CD14-positive monocyte (primary cell): ENCODE measurements around the gene CNPY1. TPM values are rescaled to one million over a fixed set of nuclear protein-coding genes. Genes with fewer than 3 reads are reported as not detected.
A peak's percentile ranks its signal among the peaks of the same experiment; 100 is the strongest.

Experiments
- DNase-seq, 3 donors: peaks; one replicate each; pipeline ENCODE4 v3.0.0-alpha.2; 2011 to 2022
- H2AFZ ChIP-seq: 2 replicates; pipeline ENCODE4 v1.6.0; 2012; ENCODE audit warnings: mild to moderate bottlenecking, low read depth, low read length, inconsistent platforms; ENCODE audit not compliant: insufficient read depth, poor library complexity, severe bottlenecking
- H3K27ac ChIP-seq, 2 donors: 1 replicate in 1 of 2; 2 replicates in 1 of 2; pipeline ENCODE4 v1.5.1; 2012 to 2013; ENCODE audit warnings: low read length in 2 of 2, control low read depth in 1 of 2, inconsistent platforms in 1 of 2, low read depth in 1 of 2, mild to moderate bottlenecking in 1 of 2
- H3K27me3 ChIP-seq, 2 donors: one replicate each; pipeline versions ENCODE4 v1.6.0 to v1.6.1; 2011 to 2013; ENCODE audit warnings: low read length in 2 of 2; ENCODE audit not compliant: control insufficient read depth in 2 of 2, insufficient read depth in 2 of 2
- H3K36me3 ChIP-seq, 2 donors: replicated peaks in 1 of 2; 1 replicate in 1 of 2; 2 replicates in 1 of 2; pipeline versions ENCODE4 v1.5.1 to v1.6.1; 2012 to 2013; ENCODE audit warnings: low read length in 2 of 2, control low read depth in 1 of 2, inconsistent platforms in 1 of 2, mild to moderate bottlenecking in 1 of 2; ENCODE audit not compliant: insufficient read depth in 2 of 2, control insufficient read depth in 1 of 2
- H3K4me1 ChIP-seq, 2 donors: 1 replicate in 1 of 2; 2 replicates in 1 of 2; pipeline versions ENCODE4 v1.5.1 to v1.6.1; 2012 to 2013; ENCODE audit warnings: low read length in 2 of 2, control low read depth in 1 of 2, inconsistent platforms in 1 of 2, mild to moderate bottlenecking in 1 of 2, moderate library complexity in 1 of 2; ENCODE audit not compliant: insufficient read depth in 2 of 2, control insufficient read depth in 1 of 2
- H3K4me2 ChIP-seq: replicated peaks from 2 replicates; pipeline ENCODE3; 2012; ENCODE audit warnings: low read length, moderate library complexity, mild to moderate bottlenecking; ENCODE audit not compliant: poor library complexity, severe bottlenecking; ENCODE audit errors: extremely low read depth
- H3K4me3 ChIP-seq, 3 experiments: fragments of 200-600 bp in 1 of 3; sonication (generic) in 1 of 3; replicated peaks in 1 of 3; 1 replicate in 2 of 3; 2 replicates in 1 of 3; pipeline ENCODE4 v1.5.1; 2011 to 2013; ENCODE audit warnings: low read length in 3 of 3, mild to moderate bottlenecking in 3 of 3, control low read depth in 2 of 3, low read depth in 2 of 3, inconsistent platforms in 1 of 3, moderate library complexity in 1 of 3
- H3K79me2 ChIP-seq: 2 replicates; pipeline ENCODE4 v1.6.0; 2012; ENCODE audit warnings: mild to moderate bottlenecking, control low read depth, inconsistent platforms, low read length, moderate library complexity; ENCODE audit not compliant: insufficient read depth
- H3K9ac ChIP-seq: 2 replicates; pipeline ENCODE4 v1.6.0; 2017; ENCODE audit warnings: low read length, mild to moderate bottlenecking; ENCODE audit not compliant: insufficient read depth, poor library complexity, severe bottlenecking
- H3K9me3 ChIP-seq, 2 donors: replicated peaks in 1 of 2; 1 replicate in 1 of 2; 2 replicates in 1 of 2; pipeline versions ENCODE4 v1.5.1 to v1.6.1; 2012 to 2013; ENCODE audit warnings: low read length in 2 of 2, control low read depth in 1 of 2; ENCODE audit not compliant: control insufficient read depth in 1 of 2, insufficient read depth in 1 of 2
- H4K20me1 ChIP-seq: 2 replicates; pipeline ENCODE4 v1.6.0; 2012; ENCODE audit warnings: mild to moderate bottlenecking, low read length, control low read depth, moderate library complexity; ENCODE audit not compliant: insufficient read depth
- H3K27ac Mint-ChIP-seq, 7 donors: one replicate each; pipeline ENCODE4 v1.8.0; 2020; ENCODE audit warnings: mild to moderate bottlenecking in 7 of 7, mixed read lengths in 7 of 7, moderate library complexity in 6 of 7, inconsistent platforms in 2 of 7
- H3K27me3 Mint-ChIP-seq, 3 donors: one replicate each; pipeline ENCODE4 v1.8.0; 2021 to 2022; ENCODE audit warnings: low read depth in 3 of 3, mild to moderate bottlenecking in 3 of 3, mixed read lengths in 3 of 3, moderate library complexity in 3 of 3, inconsistent platforms in 1 of 3
- H3K36me3 Mint-ChIP-seq, 2 donors: one replicate each; pipeline ENCODE4 v1.8.0; 2020; ENCODE audit warnings: mixed read lengths in 2 of 2, inconsistent platforms in 1 of 2, mild to moderate bottlenecking in 1 of 2
- H3K4me1 Mint-ChIP-seq: one replicate; pipeline ENCODE4 v1.8.0; 2020; ENCODE audit warnings: mild to moderate bottlenecking, mixed read lengths
- H3K4me3 Mint-ChIP-seq, 2 donors: one replicate each; pipeline ENCODE4 v1.8.0; 2020; ENCODE audit warnings: mild to moderate bottlenecking in 2 of 2, mixed read lengths in 2 of 2, moderate library complexity in 1 of 2
- H3K9me3 Mint-ChIP-seq, 7 donors: one replicate each; pipeline ENCODE4 v1.8.0; 2020 to 2022; ENCODE audit warnings: mixed read lengths in 7 of 7, mild to moderate bottlenecking in 6 of 7, moderate library complexity in 6 of 7, inconsistent platforms in 2 of 7
- whole genome bisulfite sequencing: methylation state at CpG from one replicate; pipeline ENCODE4 v1.1.5; 2013; ENCODE audit warnings: missing lambda C conversion rate; ENCODE audit not compliant: insufficient coverage; 5-methylcytosine and 5-hydroxymethylcytosine counted together
- intact Hi-C, 2 donors: fragments of 100-400 bp; cut with micrococcal nuclease; formaldehyde crosslinking; loops; one replicate each; pipeline versions ENCODE4 v1.15.0 to v1.15.1; 2023
- polyA plus RNA-seq, 3 donors: library from polyadenylated mRNA; depleted of rRNA in 1 of 3; unstranded in 2 of 3; stranded (reverse) in 1 of 3; fragments of 300-500 nt in 2 of 3; fragments of >200 nt in 1 of 3; fragmentation: Illumina TruSeq in 2 of 3; gene quantifications; 1 replicate in 2 of 3; 2 replicates in 1 of 3; pipeline ENCODE4 v1.2.3, GENCODE V29; 2012 to 2021
- TF ChIP-seq, protein P1 (sequence below): fragments of 200-600 bp; IDR thresholded peaks from one replicate; pipeline ENCODE4 v1.8.0; 2022; ENCODE audit warnings: antibody characterized with exemption, mild to moderate bottlenecking

CNPY1 gene
- polyA plus RNA-seq, 3 donors, result not detected

GRCh38 chr7:155555116-155555695, 8.8 kb upstream of the CNPY1 start:
- Histone ChIP-seq H2AFZ (no peak overlapping the region), H4K20me1 (no peaks in the 10 kb centered on the region), H3K9ac (no peak overlapping the region), H3K4me1 (peaks cover 15 to 19% of the 10 kb centered on the region in 2 donors), H3K36me3 (no peaks in the 10 kb centered on the region), H3K9me3 (no peaks in the 10 kb centered on the region), H3K27me3 (no peaks in the 10 kb centered on the region), H3K4me3 (no peak overlapping the region), H3K4me2 (no peak overlapping the region), H3K79me2 (no peaks in the 10 kb centered on the region), H3K27ac (no peak overlapping the region)
- peak overlapping the region in 1 of 7 donors; percentile 46 for H3K27ac Mint-ChIP-seq
- H3K27me3 Mint-ChIP-seq, result peaks cover 0 to 8% (median 5%) of the 10 kb centered on the region in 3 donors
- H3K4me1 Mint-ChIP-seq, result peaks cover 17% of the 10 kb centered on the region
- peaks cover 2 to 14% (median 6%) of the 10 kb centered on the region in 7 donors for H3K9me3 Mint-ChIP-seq
- peaks cover 0 to 2% of the 10 kb centered on the region in 2 donors for H3K36me3 Mint-ChIP-seq
- no peak for DNase-seq
- intact Hi-C loops, result no loop called here
- H3K4me3 Mint-ChIP-seq, result no peak overlapping the region
- 94% methylated on average over 24 of the region's 33 CpGs for WGBS
- TF ChIP-seq, protein P1, sequence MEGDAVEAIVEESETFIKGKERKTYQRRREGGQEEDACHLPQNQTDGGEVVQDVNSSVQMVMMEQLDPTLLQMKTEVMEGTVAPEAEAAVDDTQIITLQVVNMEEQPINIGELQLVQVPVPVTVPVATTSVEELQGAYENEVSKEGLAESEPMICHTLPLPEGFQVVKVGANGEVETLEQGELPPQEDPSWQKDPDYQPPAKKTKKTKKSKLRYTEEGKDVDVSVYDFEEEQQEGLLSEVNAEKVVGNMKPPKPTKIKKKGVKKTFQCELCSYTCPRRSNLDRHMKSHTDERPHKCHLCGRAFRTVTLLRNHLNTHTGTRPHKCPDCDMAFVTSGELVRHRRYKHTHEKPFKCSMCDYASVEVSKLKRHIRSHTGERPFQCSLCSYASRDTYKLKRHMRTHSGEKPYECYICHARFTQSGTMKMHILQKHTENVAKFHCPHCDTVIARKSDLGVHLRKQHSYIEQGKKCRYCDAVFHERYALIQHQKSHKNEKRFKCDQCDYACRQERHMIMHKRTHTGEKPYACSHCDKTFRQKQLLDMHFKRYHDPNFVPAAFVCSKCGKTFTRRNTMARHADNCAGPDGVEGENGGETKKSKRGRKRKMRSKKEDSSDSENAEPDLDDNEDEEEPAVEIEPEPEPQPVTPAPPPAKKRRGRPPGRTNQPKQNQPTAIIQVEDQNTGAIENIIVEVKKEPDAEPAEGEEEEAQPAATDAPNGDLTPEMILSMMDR, result no peak

DNA sequence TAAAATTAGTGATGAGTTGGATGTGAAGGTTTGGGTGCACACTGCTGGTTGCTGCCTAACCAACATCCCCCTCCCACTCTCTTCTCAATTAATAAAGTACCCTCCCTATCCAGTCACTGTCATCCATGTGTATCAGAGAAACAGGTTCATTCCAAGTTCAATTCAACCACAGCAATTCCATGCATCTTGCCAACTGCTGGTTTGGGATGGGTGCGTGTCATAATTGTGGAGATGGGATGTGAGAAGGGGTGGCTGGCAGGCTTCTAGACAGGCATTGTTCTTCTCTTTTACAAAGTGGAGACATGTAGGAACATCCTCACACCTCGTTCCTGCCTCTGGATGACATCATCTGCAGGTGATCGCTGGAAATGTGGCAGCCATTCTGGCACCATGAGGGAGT, 7.5 kb upstream of the CNPY1 start:
- Histone ChIP-seq H3K27me3 (no peaks in the 10 kb centered on the region), H2AFZ (no peak overlapping the region), H3K27ac (no peak overlapping the region), H3K9me3 (no peaks in the 10 kb centered on the region), H4K20me1 (no peaks in the 10 kb centered on the region), H3K4me3 (no peak overlapping the region), H3K4me1 (peaks cover 15 to 19% of the 10 kb centered on the region in 2 donors), H3K36me3 (no peaks in the 10 kb centered on the region), H3K79me2 (no peaks in the 10 kb centered on the region), H3K4me2 (no peak overlapping the region), H3K9ac (no peak overlapping the region)
- Mint-ChIP-seq H3K4me3 (no peak overlapping the region), H3K4me1 (peaks cover 17% of the 10 kb centered on the region), H3K27ac (no peak overlapping the region), H3K9me3 (peaks cover 2 to 14% (median 6%) of the 10 kb centered on the region in 7 donors), H3K36me3 (peaks cover 0 to 2% of the 10 kb centered on the region in 2 donors), H3K27me3 (peaks cover 0 to 8% (median 3%) of the 10 kb centered on the region in 3 donors)
- DNase-seq, result no peak
- TF ChIP-seq, protein P1, result no peak
- intact Hi-C loops, result no loop called here
- WGBS, result 83% methylated on average over 1 of the region's 3 CpGs
